B cell (primary cell): ENCODE data around the gene CR2. TPM values are rescaled to one million over a fixed set of nuclear protein-coding genes. Genes with fewer than 3 reads are reported as not detected.

Source experiments
- ATAC-seq: fragments of 200-7000 bp; cut with Tn5 transposase; one replicate; pipeline ENCODE4 v1.10.0; 2021; ENCODE audit warnings: low read depth, mild to moderate bottlenecking, moderate number of reproducible peaks, moderate library complexity
- CTCF ChIA-PET: fragments of 350-600 bp; sonication (Branson Sonifier 250); formaldehyde crosslinking; loops from one replicate; lab custom pipeline; 2021; ENCODE audit warnings: antibody characterized with exemption, inconsistent platforms; lab: Charles Lee
- POLR2A ChIA-PET: fragments of 350-600 bp; sonication (Branson Sonifier 250); formaldehyde crosslinking; loops from one replicate; lab custom pipeline; 2021; ENCODE audit warnings: antibody characterized with exemption; lab: Charles Lee
- DNase-seq: peaks from one replicate; pipeline ENCODE4 v3.0.0; 2013
- H2AFZ ChIP-seq: 2 replicates; pipeline ENCODE4 v1.6.1; 2012; ENCODE audit warnings: mild to moderate bottlenecking, low read depth, low read length; ENCODE audit not compliant: insufficient read depth, poor library complexity, severe bottlenecking
- H3K27ac ChIP-seq, 2 donors: 1 replicate in 1 of 2; 2 replicates in 1 of 2; pipeline ENCODE4 v1.5.1; 2012 to 2013; ENCODE audit warnings: low read length in 2 of 2, mild to moderate bottlenecking in 2 of 2, moderate library complexity in 1 of 2
- H3K27me3 ChIP-seq, 4 experiments: fragments of 200-600 bp in 1 of 4; sonication (generic) in 1 of 4; replicated peaks in 1 of 4; 1 replicate in 2 of 4; 2 replicates in 2 of 4; pipeline versions ENCODE4 v1.6.1 to v1.7.0; 2013 to 2016; ENCODE audit warnings: low read length in 3 of 4, mild to moderate bottlenecking in 2 of 4, mixed read lengths in 1 of 4, moderate library complexity in 1 of 4; ENCODE audit not compliant: insufficient read depth in 4 of 4, control insufficient read depth in 3 of 4; ENCODE audit errors: control extremely low read depth in 1 of 4
- H3K36me3 ChIP-seq, 2 experiments: replicated peaks in 1 of 2; 1 replicate in 1 of 2; 2 replicates in 1 of 2; pipeline versions ENCODE4 v1.6.1 to v1.7.1; 2013; ENCODE audit warnings: low read length in 1 of 2; ENCODE audit not compliant: insufficient read depth in 2 of 2, control insufficient read depth in 1 of 2; ENCODE audit errors: control extremely low read depth in 1 of 2, extremely low read depth in 1 of 2
- H3K4me1 ChIP-seq, 2 donors: fragments of 200-600 bp in 1 of 2; sonication (generic) in 1 of 2; 1 replicate in 1 of 2; 2 replicates in 1 of 2; pipeline versions ENCODE4 v1.5.1 to v1.6.1; 2013 to 2017; ENCODE audit warnings: low read length in 2 of 2; ENCODE audit not compliant: control insufficient read depth in 2 of 2, insufficient read depth in 2 of 2
- H3K4me2 ChIP-seq: replicated peaks from 2 replicates; pipeline ENCODE3; 2012; ENCODE audit warnings: mild to moderate bottlenecking, low read depth, low read length; ENCODE audit not compliant: poor library complexity, severe bottlenecking
- H3K4me3 ChIP-seq, 5 experiments: fragments of 200-600 bp in 1 of 5; sonication (generic) in 1 of 5; 1 replicate in 3 of 5; 2 replicates in 2 of 5; pipeline versions ENCODE4 v1.5.1 to v1.7.0; 2011 to 2016; ENCODE audit warnings: low read length in 4 of 5, mild to moderate bottlenecking in 4 of 5, low read depth in 2 of 5, control low read depth in 1 of 5, moderate library complexity in 1 of 5; ENCODE audit not compliant: insufficient read depth in 1 of 5; ENCODE audit errors: control extremely low read depth in 1 of 5, extremely low read depth in 1 of 5
- H3K79me2 ChIP-seq: fragments of 200-600 bp; sonication (generic); one replicate; pipeline ENCODE4 v1.6.0; 2016; ENCODE audit warnings: low read length; ENCODE audit not compliant: control insufficient read depth, insufficient read depth
- H3K9ac ChIP-seq: fragments of 200-600 bp; sonication (generic); 2 replicates; pipeline ENCODE4 v1.6.1; 2017; ENCODE audit warnings: mild to moderate bottlenecking, low read length, moderate library complexity
- H3K9me3 ChIP-seq, 3 donors: one replicate each; pipeline versions ENCODE4 v1.6.1 to v1.7.1; 2013; ENCODE audit warnings: low read length in 2 of 3; ENCODE audit not compliant: control insufficient read depth in 2 of 3, insufficient read depth in 1 of 3; ENCODE audit errors: control extremely low read depth in 1 of 3
- H4K20me1 ChIP-seq: 2 replicates; pipeline ENCODE4 v1.6.0; 2012; ENCODE audit warnings: mild to moderate bottlenecking, low read length; ENCODE audit not compliant: insufficient read depth, control insufficient read depth, poor library complexity, severe bottlenecking
- H3K27ac Mint-ChIP-seq: one replicate; pipeline ENCODE4 v1.8.0; 2021; ENCODE audit warnings: mixed read lengths
- H3K27me3 Mint-ChIP-seq: one replicate; pipeline ENCODE4 v1.8.0; 2021; ENCODE audit warnings: mixed read lengths
- H3K4me1 Mint-ChIP-seq: one replicate; pipeline ENCODE4 v1.8.0; 2021; ENCODE audit warnings: mixed read lengths
- H3K4me3 Mint-ChIP-seq: one replicate; pipeline ENCODE4 v1.8.0; 2021; ENCODE audit warnings: mixed read lengths
- H3K9me3 Mint-ChIP-seq: one replicate; pipeline ENCODE4 v1.8.0; 2022; ENCODE audit warnings: mixed read lengths; ENCODE audit not compliant: insufficient read depth
- EZH2 ChIP-seq: IDR thresholded peaks from 2 replicates; pipeline ENCODE4 v1.6.1; 2012; ENCODE audit warnings: borderline replicate concordance, low read depth, mild to moderate bottlenecking, moderate library complexity, low read length; ENCODE audit not compliant: insufficient read depth, poor library complexity, severe bottlenecking
- WGBS: methylation state at CpG from one replicate; pipeline ENCODE4 v1.1.5; 2013; ENCODE audit warnings: missing lambda C conversion rate; ENCODE audit not compliant: insufficient coverage; 5-methylcytosine and 5-hydroxymethylcytosine counted together
- intact Hi-C: fragments of 100-400 bp; cut with micrococcal nuclease; formaldehyde crosslinking; loops from one replicate; pipeline ENCODE4 v1.10.0; 2022
- polyA plus RNA-seq: library from polyadenylated mRNA; depleted of rRNA; stranded (reverse); fragments of >200 nt; gene quantifications from 2 replicates; pipeline ENCODE4 v1.2.3, GENCODE V29; 2012
- total RNA-seq, 2 donors: library from RNA; stranded (reverse); fragments of 120-200 nt in 1 of 2; gene quantifications; 1 replicate in 1 of 2; 2 replicates in 1 of 2; pipeline versions ENCODE4 v1.2.3 to v1.2.4, GENCODE V29; 2013 to 2022
- TF ChIP-seq, protein P1 (sequence below): fragments of 200-600 bp; IDR thresholded peaks from one replicate; pipeline ENCODE4 v1.8.0; 2022; ENCODE audit warnings: antibody characterized with exemption, mild to moderate bottlenecking

Gene CR2
- total and polyA plus RNA-seq, 2 donors (not counting 1 experiment from before 2014, with no cell fraction given), result 26.0 to 30.5 TPM

- POLR2A ChIA-PET, result interaction anchor here (0.6 kb wide), 2 partner anchors 49 to 94 kb away, joined by 5 read pairs; no protein-coding TSS in a partner anchor
- Mint-ChIP-seq H3K9me3 (no peaks in the 10 kb centered on the region), H3K4me3 (no peak overlapping the region), H3K27ac (peak overlapping the region; percentile 67), H3K4me1 (peaks cover 50% of the 10 kb centered on the region), H3K27me3 (no peaks in the 10 kb centered on the region)
- Histone ChIP-seq H3K79me2 (peaks cover 23% of the 10 kb centered on the region), H3K36me3 (no peaks in the 10 kb centered on the region), H3K4me2 (no peak overlapping the region), H4K20me1 (no peaks in the 10 kb centered on the region), H3K27me3 (no peaks in the 10 kb centered on the region), H3K9me3 (no peaks in the 10 kb centered on the region), H3K4me1 (peaks cover 34 to 50% of the 10 kb centered on the region in 2 donors), H3K9ac (no peak overlapping the region), H3K27ac (peak overlapping the region in 1 of 2 donors; percentile 14), H2AFZ (peak overlapping the region; percentile 18), H3K4me3 (no peak overlapping the region)
- no peak for DNase-seq
- CTCF ChIA-PET, result interaction anchor here (1.1 to 6.2 kb wide), 7 partner anchors 48 to 326 kb away, joined by 4 to 183 read pairs (median 50); partner anchors contain the start of genes CD55, CR1 and CR2
- no peak for ATAC-seq
- no CpG with 5 or more reads among the region's 1 CpG for WGBS
- TF ChIP-seq EZH2, result no peak
- TF ChIP-seq, protein P1, sequence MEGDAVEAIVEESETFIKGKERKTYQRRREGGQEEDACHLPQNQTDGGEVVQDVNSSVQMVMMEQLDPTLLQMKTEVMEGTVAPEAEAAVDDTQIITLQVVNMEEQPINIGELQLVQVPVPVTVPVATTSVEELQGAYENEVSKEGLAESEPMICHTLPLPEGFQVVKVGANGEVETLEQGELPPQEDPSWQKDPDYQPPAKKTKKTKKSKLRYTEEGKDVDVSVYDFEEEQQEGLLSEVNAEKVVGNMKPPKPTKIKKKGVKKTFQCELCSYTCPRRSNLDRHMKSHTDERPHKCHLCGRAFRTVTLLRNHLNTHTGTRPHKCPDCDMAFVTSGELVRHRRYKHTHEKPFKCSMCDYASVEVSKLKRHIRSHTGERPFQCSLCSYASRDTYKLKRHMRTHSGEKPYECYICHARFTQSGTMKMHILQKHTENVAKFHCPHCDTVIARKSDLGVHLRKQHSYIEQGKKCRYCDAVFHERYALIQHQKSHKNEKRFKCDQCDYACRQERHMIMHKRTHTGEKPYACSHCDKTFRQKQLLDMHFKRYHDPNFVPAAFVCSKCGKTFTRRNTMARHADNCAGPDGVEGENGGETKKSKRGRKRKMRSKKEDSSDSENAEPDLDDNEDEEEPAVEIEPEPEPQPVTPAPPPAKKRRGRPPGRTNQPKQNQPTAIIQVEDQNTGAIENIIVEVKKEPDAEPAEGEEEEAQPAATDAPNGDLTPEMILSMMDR, result no peak
- intact Hi-C loops, result no loop called here
Measured at GRCh38 chr1:207407655-207408260, 46.4 kb upstream of the CR2 start.

GRCh38 chr1:207412845-207413244 is 41.3 kb upstream of the CR2 start:
- H3K4me1 ChIP-seq, result peaks cover 67 to 72% of the 10 kb centered on the region in 2 donors
- CTCF ChIA-PET, result interaction anchor here (0.6 to 5.7 kb wide), 11 partner anchors 8 to 363 kb away, joined by 3 to 43 read pairs (median 4); partner anchors contain the start of gene CR2
- ATAC-seq, result no peak

More at GRCh38 chr1:207412845-207413244, 41.3 kb upstream of the CR2 start:
- peak overlapping the region; percentile 85 for H3K27ac Mint-ChIP-seq
- TF ChIP-seq EZH2, result no peak
- TF ChIP-seq, protein P1, result no peak
- Histone ChIP-seq H3K27ac (peak overlapping the region; percentile 67 to 93), H3K9ac (no peak overlapping the region), H3K9me3 (no peaks in the 10 kb centered on the region), H3K27me3 (no peaks in the 10 kb centered on the region), H3K36me3 (no peaks in the 10 kb centered on the region), H3K4me3 (no peak overlapping the region), H3K79me2 (peaks cover 18% of the 10 kb centered on the region), H3K4me2 (peak overlapping the region; percentile 59), H2AFZ (peak overlapping the region; percentile 41), H4K20me1 (no peaks in the 10 kb centered on the region)
- H3K27me3 Mint-ChIP-seq, result no peaks in the 10 kb centered on the region
- POLR2A ChIA-PET, result no interaction called here
- peak overlapping the region; percentile 47 for H3K4me3 Mint-ChIP-seq
- no peak for DNase-seq
- peaks cover 70% of the 10 kb centered on the region for H3K4me1 Mint-ChIP-seq
- WGBS, result 50% methylated on average over 1 of the region's 2 CpGs
- intact Hi-C loops, result loop anchor here (5.0 kb wide), 1 partner anchor 76 kb away; no protein-coding TSS in a partner anchor
- H3K9me3 Mint-ChIP-seq, result no peaks in the 10 kb centered on the region
